ENCODE measurements around the gene CAPS.

The CAPS gene

DNA sequence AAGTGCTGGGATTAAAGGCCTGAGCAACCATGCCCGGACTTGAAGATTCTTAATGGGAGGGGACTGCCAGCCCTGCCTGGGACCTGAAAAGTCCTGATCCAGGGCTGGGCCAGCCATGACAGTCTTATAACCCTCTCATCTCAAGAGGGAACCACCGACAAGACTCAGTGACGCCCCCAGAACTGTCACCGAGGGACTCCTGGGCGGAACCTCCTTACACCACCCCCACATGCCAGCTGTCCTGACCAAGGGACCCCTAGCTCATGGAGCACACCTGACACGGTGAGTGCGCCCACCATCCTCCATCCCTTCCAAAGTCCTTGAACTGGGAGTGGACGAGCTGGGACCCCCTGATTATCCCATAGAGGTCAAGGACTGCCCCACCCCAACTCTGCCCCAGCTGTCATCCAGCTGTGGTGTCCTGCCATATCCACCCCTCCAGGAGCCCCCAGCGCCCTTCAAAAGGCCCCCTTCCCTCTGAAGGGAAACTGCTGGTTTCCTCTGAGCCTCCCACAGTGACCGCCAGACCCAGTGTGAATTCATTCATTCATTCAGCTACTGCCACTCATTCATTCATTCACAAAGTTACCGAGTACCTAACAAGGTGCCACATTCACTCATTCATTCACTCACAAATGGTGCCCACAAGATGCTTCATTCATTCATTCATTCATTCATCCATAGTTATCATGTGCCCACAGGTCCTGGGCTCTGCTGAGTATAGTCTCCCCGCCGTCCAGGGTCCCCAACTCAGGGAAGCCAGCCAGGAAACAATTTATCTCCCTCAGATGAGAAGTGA is 14.1 kb upstream of the CAPS start:
- no peak for DNase-seq (ENCODE audit: low read depth)
- H3K4me3 ChIP-seq (ENCODE audit: control insufficient read depth, low read depth, low read length) = no peak overlapping the region
- TF ChIP-seq, protein P1, sequence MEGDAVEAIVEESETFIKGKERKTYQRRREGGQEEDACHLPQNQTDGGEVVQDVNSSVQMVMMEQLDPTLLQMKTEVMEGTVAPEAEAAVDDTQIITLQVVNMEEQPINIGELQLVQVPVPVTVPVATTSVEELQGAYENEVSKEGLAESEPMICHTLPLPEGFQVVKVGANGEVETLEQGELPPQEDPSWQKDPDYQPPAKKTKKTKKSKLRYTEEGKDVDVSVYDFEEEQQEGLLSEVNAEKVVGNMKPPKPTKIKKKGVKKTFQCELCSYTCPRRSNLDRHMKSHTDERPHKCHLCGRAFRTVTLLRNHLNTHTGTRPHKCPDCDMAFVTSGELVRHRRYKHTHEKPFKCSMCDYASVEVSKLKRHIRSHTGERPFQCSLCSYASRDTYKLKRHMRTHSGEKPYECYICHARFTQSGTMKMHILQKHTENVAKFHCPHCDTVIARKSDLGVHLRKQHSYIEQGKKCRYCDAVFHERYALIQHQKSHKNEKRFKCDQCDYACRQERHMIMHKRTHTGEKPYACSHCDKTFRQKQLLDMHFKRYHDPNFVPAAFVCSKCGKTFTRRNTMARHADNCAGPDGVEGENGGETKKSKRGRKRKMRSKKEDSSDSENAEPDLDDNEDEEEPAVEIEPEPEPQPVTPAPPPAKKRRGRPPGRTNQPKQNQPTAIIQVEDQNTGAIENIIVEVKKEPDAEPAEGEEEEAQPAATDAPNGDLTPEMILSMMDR (IDR thresholded peaks at IDR 0.05; ENCODE audit: control insufficient read depth, insufficient read depth, low read depth, low read length, missing control alignments) = no peak

DNA sequence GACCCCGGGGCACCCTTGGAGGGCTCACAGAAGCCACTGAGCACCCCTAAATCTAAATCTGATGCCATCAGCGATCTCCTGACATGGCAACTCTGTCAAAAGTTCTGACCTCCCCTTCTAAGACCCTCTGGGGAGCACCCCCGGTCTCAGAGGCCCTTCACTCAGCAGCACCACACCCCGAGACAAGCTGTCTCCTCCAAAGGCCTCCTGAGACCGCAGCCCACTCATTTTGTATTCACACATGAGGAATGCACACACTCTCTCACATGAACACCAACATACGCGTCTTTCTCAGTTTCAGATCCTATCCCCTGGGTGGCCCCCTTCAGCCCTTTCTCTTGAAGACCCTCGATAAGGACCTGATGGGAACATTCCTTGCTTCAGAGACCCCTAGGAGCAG is 13.1 kb upstream of the CAPS start:
- TF ChIP-seq, protein P1 (IDR thresholded peaks at IDR 0.05; ENCODE audit: control insufficient read depth, insufficient read depth, low read depth, low read length, missing control alignments) = no peak
- H3K4me3 ChIP-seq (ENCODE audit: control insufficient read depth, low read depth, low read length) = no peak overlapping the region
- no peak for DNase-seq (ENCODE audit: low read depth)

DNA sequence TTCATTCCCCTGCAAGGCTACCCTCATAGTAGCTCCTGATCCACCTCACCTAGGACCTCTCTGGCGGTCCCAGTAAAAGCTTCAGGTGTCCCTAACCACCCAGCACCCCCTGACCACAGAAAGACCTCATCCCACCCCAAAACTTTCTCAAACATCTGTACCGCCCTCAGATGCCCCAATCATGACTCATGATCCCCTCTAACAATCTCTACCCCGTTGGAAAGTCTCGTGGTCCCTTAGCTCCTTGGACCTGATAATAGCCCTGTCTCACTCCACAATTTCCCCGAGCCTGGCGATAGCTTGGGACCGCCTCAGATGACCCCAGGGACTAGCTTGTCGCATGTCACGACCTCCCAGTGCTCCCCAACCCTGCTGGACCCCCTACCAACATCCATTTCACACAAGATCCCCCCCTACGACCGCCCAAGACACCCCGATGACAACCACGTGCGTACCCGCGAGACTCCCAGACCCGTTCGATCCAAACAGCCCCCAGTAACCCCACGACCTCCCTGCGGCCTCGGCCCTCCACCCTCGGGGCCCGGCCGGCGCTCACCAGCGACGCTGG is 10.9 kb upstream of the CAPS start:
- TF ChIP-seq, protein P1 (IDR thresholded peaks at IDR 0.05; ENCODE audit: control insufficient read depth, insufficient read depth, low read depth, low read length, missing control alignments) = no peak
- H3K4me3 ChIP-seq (ENCODE audit: control insufficient read depth, low read depth, low read length) = peak overlapping the region; percentile 96
- no peak for DNase-seq (ENCODE audit: low read depth)

DNA sequence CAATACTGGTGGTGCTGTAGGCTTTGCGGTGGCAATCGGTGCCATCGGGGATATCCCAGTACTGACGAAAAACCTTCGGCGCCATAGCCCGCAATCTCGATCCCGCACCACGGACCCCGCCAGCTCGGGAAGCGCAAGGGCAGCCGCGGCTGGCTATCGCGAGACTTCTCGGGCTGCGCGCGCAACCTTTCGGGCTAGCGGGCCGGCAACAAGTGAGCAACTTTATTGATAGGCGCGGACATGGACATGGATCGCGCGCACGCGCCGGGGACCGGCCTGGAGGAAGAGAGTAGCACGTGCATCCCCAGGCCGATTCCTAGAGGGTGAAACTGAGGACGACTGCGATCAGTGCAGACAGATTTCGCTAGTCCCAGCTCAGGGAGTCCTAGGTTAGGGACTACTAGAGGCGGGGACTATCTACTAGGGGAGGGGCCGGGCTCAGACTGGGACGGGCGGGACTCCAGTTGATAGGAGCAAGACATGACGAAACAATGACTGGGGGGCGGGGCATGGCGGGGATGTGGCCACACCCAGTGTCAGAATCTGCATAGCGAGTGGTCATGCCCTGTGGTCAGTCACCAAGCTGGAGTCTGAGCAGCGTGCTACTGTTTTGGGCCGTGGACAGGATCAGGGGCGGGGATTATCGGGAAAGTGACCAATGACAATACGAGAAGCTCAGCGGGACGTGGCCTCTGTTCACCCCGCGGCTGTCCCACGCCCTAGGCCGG is 10.3 kb upstream of the CAPS start, which contains the start of gene NDUFA11:
TSS of gene NDUFA11 (minus strand) at position 167 of the 728 bp plus-strand sequence. CDS start at position 85, 82 bp downstream.
- DNase-seq (ENCODE audit: low read depth) = no peak
- TF ChIP-seq, protein P1 (IDR thresholded peaks at IDR 0.05; ENCODE audit: control insufficient read depth, insufficient read depth, low read depth, low read length, missing control alignments) = no peak
- H3K4me3 ChIP-seq (ENCODE audit: control insufficient read depth, low read depth, low read length) = peak within 1 kb of the TSS; percentile 96

DNA sequence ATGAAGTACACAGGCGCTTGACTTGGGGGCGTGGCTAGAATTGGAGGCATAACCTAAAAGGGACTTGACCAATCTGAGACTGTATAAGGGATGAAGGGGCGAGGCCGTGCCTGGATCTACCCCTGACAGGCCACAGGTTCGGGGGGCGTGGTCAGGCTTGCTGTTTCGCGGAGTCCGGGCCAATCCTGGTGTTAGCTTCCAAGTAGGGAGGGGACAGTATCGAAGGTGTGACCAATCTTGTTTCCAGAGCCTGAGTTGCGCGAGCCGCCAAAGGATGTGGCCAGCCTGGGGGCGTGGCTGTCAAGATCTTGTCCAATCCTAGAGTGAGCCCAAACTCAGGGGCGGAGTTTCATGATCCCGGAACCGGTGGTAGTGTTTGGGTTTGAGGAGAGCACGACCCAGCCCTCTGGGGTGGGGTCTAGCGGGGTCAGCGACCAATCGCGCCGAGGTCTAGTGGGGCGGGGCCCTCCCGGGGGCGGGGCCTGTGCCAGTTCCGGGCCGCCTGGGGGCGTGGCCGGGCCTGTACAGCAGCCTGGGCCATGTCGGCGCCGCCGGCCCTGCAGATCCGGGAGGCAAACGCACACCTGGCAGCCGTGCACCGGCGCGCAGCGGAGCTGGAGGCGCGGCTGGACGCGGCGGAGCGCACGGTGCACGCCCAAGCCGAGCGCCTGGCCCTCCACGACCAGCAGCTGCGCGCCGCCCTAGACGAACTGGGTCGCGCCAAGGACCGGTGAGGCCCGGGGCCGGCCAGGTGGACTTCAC is 9.5 kb upstream of the CAPS start, which contains the start of gene VMAC:
TSS of gene VMAC (plus strand) at position 521 of the 762 bp plus-strand sequence. CDS start at position 540, 19 bp downstream.
- peak within 1 kb of the TSS; percentile 96 for H3K4me3 ChIP-seq (ENCODE audit: control insufficient read depth, low read depth, low read length)
- TF ChIP-seq, protein P1 (IDR thresholded peaks at IDR 0.05; ENCODE audit: control insufficient read depth, insufficient read depth, low read depth, low read length, missing control alignments) = no peak
- peak; percentile 100 for DNase-seq (ENCODE audit: low read depth)

Measured in AG09309 (cell line).